ENCODE measurements around the gene KCNJ3.

KCNJ3 gene

GRCh38 chr2:154689158-154689557 lies 9.3 kb upstream of the KCNJ3 start (continued):
- TF ChIP-seq ZNF362 (tag by site-specific recombination; IDR thresholded peaks at IDR 0.05), result no peak
- no peak for TF ChIP-seq YY2 (tag by site-specific recombination; IDR thresholded peaks at IDR 0.05)
- no peak for TF ChIP-seq ZNF266 (tag by site-specific recombination; IDR thresholded peaks at IDR 0.05; ENCODE audit: low read depth)
- TF ChIP-seq ZNF18 (tag by site-specific recombination; IDR thresholded peaks at IDR 0.05), result no peak
- TF ChIP-seq ZNF791 (tag by site-specific recombination; IDR thresholded peaks at IDR 0.05), result no peak
- TF ChIP-seq ZNF670 (tag by site-specific recombination; IDR thresholded peaks at IDR 0.05; ENCODE audit: low read depth), result no peak
- TF ChIP-seq ZNF146 (tag by site-specific recombination; IDR thresholded peaks at IDR 0.05), result no peak

- Histone ChIP-seq H3K27ac (ENCODE audit: extremely low read depth, low read depth, low read length) (no peak overlapping the region), H3K9me3 (ENCODE audit: control insufficient read depth, insufficient read depth, low read depth, low read length) (no peaks in the 10 kb centered on the region), H3K4me3 (ENCODE audit: low read depth, low read length) (no peak overlapping the region), H3K36me3 (ENCODE audit: control insufficient read depth in 2 of 2, insufficient read depth in 1 of 2, low read length in 2 of 2) (no peaks in the 10 kb centered on the region), H3K4me1 (ENCODE audit: control insufficient read depth, insufficient read depth, low read length) (no peaks in the 10 kb centered on the region)
- TF ChIP-seq EGR2 (tag by site-specific recombination; IDR thresholded peaks at IDR 0.05; ENCODE audit: low read depth), result no peak
- TF ChIP-seq ZNF670 (tag by site-specific recombination; IDR thresholded peaks at IDR 0.05; ENCODE audit: low read depth), result no peak
- no peak for TF ChIP-seq ZNF311 (tag by site-specific recombination; IDR thresholded peaks at IDR 0.05; ENCODE audit: borderline replicate concordance)
- TF ChIP-seq ZBTB20 (tag by site-specific recombination; IDR thresholded peaks at IDR 0.05), result no peak
- TF ChIP-seq ZNF157 (tag by site-specific recombination; IDR thresholded peaks at IDR 0.05), result no peak
- TF ChIP-seq ZNF530 (tag by site-specific recombination; IDR thresholded peaks at IDR 0.05; ENCODE audit: low read depth), result no peak
- TF ChIP-seq ZNF121 (tag by site-specific recombination; IDR thresholded peaks at IDR 0.05), result no peak
- TF ChIP-seq ZNF175 (tag by site-specific recombination; IDR thresholded peaks at IDR 0.05), result no peak
- TF ChIP-seq ZSCAN4 (tag by site-specific recombination; IDR thresholded peaks at IDR 0.05), result no peak
- no peak for TF ChIP-seq SCRT2 (tag by site-specific recombination; IDR thresholded peaks at IDR 0.05)
- no peak for TF ChIP-seq KLF1 (tag by site-specific recombination; IDR thresholded peaks at IDR 0.05)
- no peak for TF ChIP-seq ZNF76 (tag by site-specific recombination; IDR thresholded peaks at IDR 0.05; ENCODE audit: borderline replicate concordance, low read depth)
- no peak for TF ChIP-seq ZNF692 (tag by site-specific recombination; IDR thresholded peaks at IDR 0.05)
- TF ChIP-seq ZNF280C (tag by site-specific recombination; IDR thresholded peaks at IDR 0.05), result no peak
- TF ChIP-seq SP2 (tag by site-specific recombination; IDR thresholded peaks at IDR 0.05), result no peak
- no peak for TF ChIP-seq PBX3 (CRISPR knock-in tag; IDR thresholded peaks at IDR 0.05)
- no peak for TF ChIP-seq ZNF791 (tag by site-specific recombination; IDR thresholded peaks at IDR 0.05)
- POLR2A ChIA-PET, result no interaction called here
- CTCF ChIA-PET, result no interaction called here
Measured at GRCh38 chr2:154692927-154693326, 5.6 kb upstream of the KCNJ3 start.

Measured in HEK293 (cell line).